Cardiac muscle cell (in vitro differentiated cells and primary cell): ENCODE data around the gene IKZF2. TPM values are rescaled to one million over a fixed set of nuclear protein-coding genes. Genes with fewer than 3 reads are reported as not detected.

ENCODE experiments used
- DNase-seq, 2 donors: peaks; one replicate each; pipeline versions ENCODE4 v3.0.0 to v3.0.0-alpha.2; 2010 to 2017; ENCODE audit warnings: low read depth in 1 of 2, low spot score in 1 of 2
- H3K27ac ChIP-seq: fragments of 200-600 bp; sonication (generic); 2 replicates; pipeline ENCODE4 v1.5.1; 2016
- H3K27me3 ChIP-seq: fragments of 200-600 bp; sonication (generic); 2 replicates; pipeline ENCODE4 v1.6.0; 2016; ENCODE audit warnings: control low read depth
- H3K36me3 ChIP-seq: fragments of 200-600 bp; sonication (generic); 2 replicates; pipeline ENCODE4 v1.5.1; 2016; ENCODE audit warnings: control low read depth
- H3K4me1 ChIP-seq: fragments of 200-600 bp; sonication (generic); 2 replicates; pipeline ENCODE4 v1.8.1; 2017; ENCODE audit warnings: low read depth, mild to moderate bottlenecking, mixed run types
- H3K4me3 ChIP-seq: fragments of 200-600 bp; sonication (generic); 2 replicates; pipeline ENCODE4 v1.5.1; 2016; ENCODE audit warnings: mild to moderate bottlenecking
- H3K9me3 ChIP-seq: fragments of 200-600 bp; sonication (generic); 2 replicates; pipeline ENCODE4 v1.5.1; 2017; ENCODE audit warnings: low read depth, mild to moderate bottlenecking, control low read depth
- CTCF ChIP-seq: IDR thresholded peaks from 2 replicates; pipeline ENCODE4 v1.5.1; 2012; ENCODE audit warnings: low read depth, mild to moderate bottlenecking, low read length
- polyA plus RNA-seq: library from polyadenylated mRNA; unstranded; fragments of >200 nt; fragmentation: Nextera tagmentation; extraction: Ambion mirVana; gene quantifications from 2 replicates; pipeline ENCODE4 v1.2.1, GENCODE V29; 2016
- total RNA-seq: library from RNA; depleted of rRNA; stranded (reverse); fragments of >200 nt; gene quantifications from 2 replicates; pipeline ENCODE4 v1.2.3, GENCODE V29; 2016

Gene IKZF2
- total and polyA plus RNA-seq, 2 experiments from 2014 or later: 3.1 to 10.8 TPM

GRCh38 chr2:212979046-212979612 lies 172.3 kb downstream of the IKZF2 start:
- Histone ChIP-seq H3K27ac (no peak overlapping the region), H3K27me3 (no peaks in the 10 kb centered on the region), H3K4me3 (no peak overlapping the region), H3K4me1 (peaks cover 31% of the 10 kb centered on the region), H3K36me3 (no peaks in the 10 kb centered on the region), H3K9me3 (no peaks in the 10 kb centered on the region)
- no peak for DNase-seq
- TF ChIP-seq CTCF: no peak

DNA sequence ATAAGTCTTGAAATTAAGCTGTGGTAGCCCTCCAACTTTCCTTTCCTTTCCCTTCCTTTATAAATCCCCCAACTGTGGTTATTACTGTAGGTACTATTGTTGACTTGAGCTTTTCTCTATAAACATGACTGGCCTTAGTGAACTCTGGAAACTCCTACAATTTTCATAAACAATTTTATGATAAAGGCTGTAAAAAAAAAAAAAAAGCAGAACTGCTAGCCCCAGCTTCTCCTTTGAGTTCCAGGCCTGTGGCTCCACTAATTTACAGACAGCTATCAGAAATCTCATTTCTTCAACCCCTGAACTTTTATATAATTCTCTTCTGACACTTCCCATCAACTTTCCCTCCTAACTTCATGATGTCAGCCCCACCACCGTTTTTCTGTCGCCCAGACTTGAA lies 174.3 kb downstream of the IKZF2 start:
- no peaks in the 10 kb centered on the region for H3K9me3 ChIP-seq
- no peak for DNase-seq

DNA sequence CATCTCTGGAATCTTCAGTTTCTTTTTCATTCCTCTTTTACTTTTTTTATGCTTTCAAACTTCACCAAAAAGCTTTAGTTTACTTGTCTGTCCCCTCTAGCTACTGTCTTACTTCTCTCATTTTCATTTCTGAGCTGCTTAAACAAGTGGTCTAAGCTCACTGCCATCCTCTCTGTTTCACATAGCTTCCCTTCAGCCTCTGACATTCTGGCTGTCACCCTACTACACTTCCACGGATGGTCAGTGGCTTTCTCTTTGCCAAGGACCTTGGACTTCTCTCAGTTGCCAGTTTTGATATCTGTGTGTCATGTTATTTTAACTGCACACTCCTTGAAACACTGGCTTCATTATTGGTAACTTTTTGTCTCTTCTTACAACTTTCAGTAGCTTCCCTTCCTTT lies 176.1 kb downstream of the IKZF2 start:
- Histone ChIP-seq H3K4me1 (peaks cover 41% of the 10 kb centered on the region), H3K27ac (peak overlapping the region; percentile 19), H3K36me3 (no peaks in the 10 kb centered on the region), H3K27me3 (no peaks in the 10 kb centered on the region), H3K9me3 (no peaks in the 10 kb centered on the region), H3K4me3 (no peak overlapping the region)
- DNase-seq: no peak
- TF ChIP-seq CTCF: no peak

More for the DNA sequence above, 174.3 kb downstream of the IKZF2 start:
- TF ChIP-seq CTCF: no peak
- Histone ChIP-seq H3K27me3 (no peaks in the 10 kb centered on the region), H3K27ac (no peak overlapping the region), H3K4me3 (no peak overlapping the region), H3K4me1 (peaks cover 49% of the 10 kb centered on the region), H3K36me3 (no peaks in the 10 kb centered on the region)

GRCh38 chr2:212974692-212975091 lies 176.7 kb downstream of the IKZF2 start:
- Histone ChIP-seq H3K27ac (peak overlapping the region; percentile 19), H3K27me3 (no peaks in the 10 kb centered on the region), H3K9me3 (no peaks in the 10 kb centered on the region), H3K36me3 (no peaks in the 10 kb centered on the region), H3K4me3 (no peak overlapping the region), H3K4me1 (peaks cover 35% of the 10 kb centered on the region)
- TF ChIP-seq CTCF: no peak
- DNase-seq: peak in 1 of 2 donors; percentile 77

- no peak overlapping the region for H3K4me3 ChIP-seq
- peaks cover 30% of the 10 kb centered on the region for H3K4me1 ChIP-seq
- H3K27me3 ChIP-seq: no peaks in the 10 kb centered on the region
- DNase-seq: peak in 1 of 2 donors; percentile 33
- H3K36me3 ChIP-seq: no peaks in the 10 kb centered on the region
- no peak overlapping the region for H3K27ac ChIP-seq
- no peak for TF ChIP-seq CTCF
- no peaks in the 10 kb centered on the region for H3K9me3 ChIP-seq
Measured at GRCh38 chr2:212973347-212973746, 178.1 kb downstream of the IKZF2 start.

GRCh38 chr2:212970132-212970531 lies 181.3 kb downstream of the IKZF2 start:
- no peak for DNase-seq

More at GRCh38 chr2:212970132-212970531, 181.3 kb downstream of the IKZF2 start:
- Histone ChIP-seq H3K4me3 (no peak overlapping the region), H3K9me3 (no peaks in the 10 kb centered on the region), H3K27ac (no peak overlapping the region), H3K36me3 (no peaks in the 10 kb centered on the region), H3K27me3 (no peaks in the 10 kb centered on the region), H3K4me1 (peaks cover 27% of the 10 kb centered on the region)
- TF ChIP-seq CTCF: no peak
